ENCODE results near the gene AP1S1. TPM values are rescaled to one million over a fixed set of nuclear protein-coding genes. Genes with fewer than 3 reads are reported as not detected.
A peak's percentile ranks its signal among the peaks of the same experiment; 100 is the strongest.

AP1S1 gene
- total RNA-seq, 2 experiments from 2014 or later: 46.7 to 50.0 TPM

GRCh38 chr7:101170617-101171441 lies 16.6 kb downstream of the AP1S1 start:
- DNase-seq: no peak
- Mint-ChIP-seq H3K36me3 (ENCODE audit: low read depth) (peaks cover 3% of the 10 kb centered on the region), H3K27ac (no peak overlapping the region), H3K9me3 (no peaks in the 10 kb centered on the region), H3K4me1 (peaks cover 59% of the 10 kb centered on the region), H3K27me3 (peaks cover 89% of the 10 kb centered on the region), H3K4me3 (no peak overlapping the region)
- POLR2A ChIA-PET: interaction anchor here (1.0 to 1.4 kb wide), 2 partner anchors 11 to 15 kb away, joined by 3 read pairs; no protein-coding TSS in a partner anchor
- CTCF ChIA-PET: interaction anchor here (1.1 to 2.8 kb wide), 5 partner anchors 13 to 111 kb away, joined by 4 to 50 read pairs (median 4); no protein-coding TSS in a partner anchor

GRCh38 chr7:101171442-101171837 lies 17.2 kb downstream of the AP1S1 start:
- H3K9me3 Mint-ChIP-seq: no peaks in the 10 kb centered on the region
- ChIA-PET CTCF (interaction anchor here (0.7 to 2.8 kb wide), 5 partner anchors 14 to 111 kb away, joined by 4 to 50 read pairs (median 4); no protein-coding TSS in a partner anchor), POLR2A (interaction anchor here (0.6 to 1.0 kb wide), 2 partner anchors 14 to 81 kb away, joined by 3 read pairs; no protein-coding TSS in a partner anchor)
- H3K27ac Mint-ChIP-seq: no peak overlapping the region
- H3K4me3 Mint-ChIP-seq: no peak overlapping the region
- peaks cover 54% of the 10 kb centered on the region for H3K4me1 Mint-ChIP-seq
- DNase-seq: no peak
- peaks cover 89% of the 10 kb centered on the region for H3K27me3 Mint-ChIP-seq
- H3K36me3 Mint-ChIP-seq (ENCODE audit: low read depth): peaks cover 3% of the 10 kb centered on the region

GRCh38 chr7:101172005-101172853 lies 18.0 kb downstream of the AP1S1 start:
- Mint-ChIP-seq H3K9me3 (no peaks in the 10 kb centered on the region), H3K4me1 (peaks cover 49% of the 10 kb centered on the region), H3K4me3 (no peak overlapping the region), H3K36me3 (ENCODE audit: low read depth) (peaks cover 3% of the 10 kb centered on the region), H3K27me3 (peaks cover 91% of the 10 kb centered on the region), H3K27ac (no peak overlapping the region)
- ChIA-PET POLR2A (interaction anchor here (0.6 kb wide), 1 partner anchor 80 kb away, joined by 3 read pairs; no protein-coding TSS in a partner anchor), CTCF (interaction anchor here (0.7 to 2.8 kb wide), 4 partner anchors 20 to 111 kb away, joined by 4 to 50 read pairs (median 16); no protein-coding TSS in a partner anchor)
- DNase-seq: no peak

GRCh38 chr7:101172854-101173751 lies 18.8 kb downstream of the AP1S1 start:
- POLR2A ChIA-PET: interaction anchor here (0.8 to 1.5 kb wide), 5 partner anchors 8 to 88 kb away, joined by 3 to 4 read pairs (median 3); partner anchors contain the start of genes TRIM56 and VGF
- Mint-ChIP-seq H3K27me3 (peaks cover 91% of the 10 kb centered on the region), H3K9me3 (no peaks in the 10 kb centered on the region), H3K36me3 (ENCODE audit: low read depth) (peaks cover 3% of the 10 kb centered on the region), H3K4me1 (peaks cover 47% of the 10 kb centered on the region), H3K4me3 (peak overlapping the region; percentile 13), H3K27ac (no peak overlapping the region)
- CTCF ChIA-PET: interaction anchor here (0.6 to 2.8 kb wide), 11 partner anchors 8 to 143 kb away, joined by 3 to 29 read pairs (median 5); partner anchors contain the start of genes FIS1, VGF and ZNHIT1
- DNase-seq: no peak

GRCh38 chr7:101173752-101174244 lies 19.5 kb downstream of the AP1S1 start:
- Mint-ChIP-seq H3K4me1 (peaks cover 42% of the 10 kb centered on the region), H3K36me3 (ENCODE audit: low read depth) (peaks cover 3% of the 10 kb centered on the region), H3K27me3 (peaks cover 88% of the 10 kb centered on the region), H3K4me3 (peak overlapping the region; percentile 51), H3K9me3 (no peaks in the 10 kb centered on the region), H3K27ac (no peak overlapping the region)
- peak; percentile 82 for DNase-seq
- CTCF ChIA-PET: interaction anchor here (0.6 to 2.8 kb wide), 11 partner anchors 8 to 142 kb away, joined by 3 to 29 read pairs (median 5); partner anchors contain the start of genes FIS1, VGF and ZNHIT1
- POLR2A ChIA-PET: interaction anchor here (0.8 to 1.5 kb wide), 6 partner anchors 8 to 89 kb away, joined by 3 to 4 read pairs (median 3); partner anchors contain the start of genes TRIM56 and VGF

- Mint-ChIP-seq H3K27me3 (peaks cover 87% of the 10 kb centered on the region), H3K4me3 (peak overlapping the region; percentile 51), H3K4me1 (peaks cover 39% of the 10 kb centered on the region), H3K36me3 (ENCODE audit: low read depth) (peaks cover 3% of the 10 kb centered on the region), H3K9me3 (no peaks in the 10 kb centered on the region), H3K27ac (no peak overlapping the region)
- no peak for DNase-seq
- CTCF ChIA-PET: interaction anchor here (1.1 to 2.8 kb wide), 9 partner anchors 9 to 108 kb away, joined by 4 to 29 read pairs (median 6); partner anchors contain the start of genes FIS1, VGF and ZNHIT1
- POLR2A ChIA-PET: interaction anchor here (0.8 to 1.5 kb wide), 5 partner anchors 9 to 70 kb away, joined by 3 read pairs; partner anchors contain the start of gene VGF
Observed at GRCh38 chr7:101174322-101174854, 20.1 kb downstream of the AP1S1 start.

GRCh38 chr7:101175664-101176063 lies 21.4 kb downstream of the AP1S1 start:
- H3K9me3 Mint-ChIP-seq: no peaks in the 10 kb centered on the region
- no peak overlapping the region for H3K27ac Mint-ChIP-seq
- H3K27me3 Mint-ChIP-seq: peaks cover 83% of the 10 kb centered on the region
- H3K4me3 Mint-ChIP-seq: no peak overlapping the region
- ChIA-PET POLR2A (interaction anchor here (1.5 kb wide), 1 partner anchor 91 kb away, joined by 5 read pairs; the partner anchor contains the start of gene TRIM56), CTCF (interaction anchor here (2.1 to 2.8 kb wide), 2 partner anchors 17 to 31 kb away, joined by 8 to 26 read pairs; no protein-coding TSS in a partner anchor)
- no peak for DNase-seq
- H3K36me3 Mint-ChIP-seq (ENCODE audit: low read depth): peaks cover 3% of the 10 kb centered on the region
- H3K4me1 Mint-ChIP-seq: peaks cover 29% of the 10 kb centered on the region

- Mint-ChIP-seq H3K27me3 (peaks cover 81% of the 10 kb centered on the region), H3K27ac (no peak overlapping the region), H3K9me3 (no peaks in the 10 kb centered on the region), H3K36me3 (ENCODE audit: low read depth) (peaks cover 3% of the 10 kb centered on the region), H3K4me1 (peaks cover 15% of the 10 kb centered on the region), H3K4me3 (no peak overlapping the region)
- ChIA-PET POLR2A (no interaction called here), CTCF (interaction anchor here (1.4 to 2.1 kb wide), 2 partner anchors 15 to 39 kb away, joined by 3 to 8 read pairs; no protein-coding TSS in a partner anchor)
- no peak for DNase-seq
Observed at GRCh38 chr7:101177644-101178043, 23.4 kb downstream of the AP1S1 start.

GRCh38 chr7:101179117-101179516 lies 24.8 kb downstream of the AP1S1 start:
- peaks cover under 1% of the 10 kb centered on the region for H3K36me3 Mint-ChIP-seq (ENCODE audit: low read depth)
- H3K9me3 Mint-ChIP-seq: no peaks in the 10 kb centered on the region
- H3K27me3 Mint-ChIP-seq: peaks cover 71% of the 10 kb centered on the region
- H3K27ac Mint-ChIP-seq: no peak overlapping the region
- H3K4me1 Mint-ChIP-seq: peaks cover 6% of the 10 kb centered on the region
- ChIA-PET POLR2A (no interaction called here), CTCF (interaction anchor here (1.3 kb wide), 1 partner anchor 14 kb away, joined by 3 read pairs; no protein-coding TSS in a partner anchor)
- no peak for DNase-seq
- no peak overlapping the region for H3K4me3 Mint-ChIP-seq

- Mint-ChIP-seq H3K4me1 (peaks cover 2% of the 10 kb centered on the region), H3K4me3 (no peak overlapping the region), H3K27ac (no peak overlapping the region), H3K9me3 (no peaks in the 10 kb centered on the region), H3K36me3 (ENCODE audit: low read depth) (no peaks in the 10 kb centered on the region), H3K27me3 (peaks cover 67% of the 10 kb centered on the region)
- CTCF ChIA-PET: no interaction called here
- POLR2A ChIA-PET: no interaction called here
- no peak for DNase-seq
Observed at GRCh38 chr7:101179713-101180112, 25.4 kb downstream of the AP1S1 start.

GRCh38 chr7:101180130-101180755 lies 26.0 kb downstream of the AP1S1 start, which contains the start of gene NAT16:
TSS of gene NAT16 (minus strand) at chr7:101180293. CDS start at chr7:101174807, 5,486 bp downstream.
- H3K9me3 Mint-ChIP-seq: no peaks in the 10 kb centered on the region
- H3K27me3 Mint-ChIP-seq: peaks cover 67% of the 10 kb centered on the region
- H3K27ac Mint-ChIP-seq: no peak within 1 kb of the TSS
- H3K4me3 Mint-ChIP-seq: no peak within 1 kb of the TSS
- ChIA-PET CTCF (no interaction called here), POLR2A (no interaction called here)
- H3K4me1 Mint-ChIP-seq: peaks cover 2% of the 10 kb centered on the region
- DNase-seq: no peak
- no peaks in the 10 kb centered on the region for H3K36me3 Mint-ChIP-seq (ENCODE audit: low read depth)

Measured in activated CD4-positive, alpha-beta memory T cell treated with anti-CD3 and anti-CD28 coated beads, Interleukin-2, amount 10 ng/mL, durations not matched to agents 7 days and 5 days (primary cell).